ENCODE results near the gene HFM1. TPM values are rescaled to one million over a fixed set of nuclear protein-coding genes. Genes with fewer than 3 reads are reported as not detected.

The HFM1 gene
- total and polyA plus RNA-seq, 2 experiments from 2014 or later, result 1.5 to 5.2 TPM

DNA sequence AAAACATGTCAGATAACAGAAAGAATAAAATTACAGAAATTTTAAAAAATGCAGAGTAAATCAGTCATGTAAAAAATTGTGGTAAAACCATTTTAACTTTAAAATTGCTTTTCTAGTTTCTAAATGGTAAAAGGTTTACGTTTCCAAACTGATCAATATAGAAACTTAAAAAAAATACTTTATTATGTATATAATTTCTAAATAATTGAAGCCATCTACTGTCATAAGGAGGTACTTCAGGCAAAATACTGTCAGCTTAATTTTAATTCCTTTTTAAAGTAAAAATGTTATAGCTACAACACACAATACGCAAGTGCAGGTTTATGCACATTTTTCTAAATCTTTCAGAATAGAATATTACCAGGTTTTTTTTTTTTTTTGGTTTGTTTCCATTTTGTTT, 159.9 kb downstream of the HFM1 start:
- H3K4me1 ChIP-seq (ENCODE audit: insufficient read depth), result peaks cover 10% of the 10 kb centered on the region
- Mint-ChIP-seq H3K27ac (no peak overlapping the region), H3K27me3 (ENCODE audit: insufficient read depth, low read depth, poor library complexity) (peaks cover 3% of the 10 kb centered on the region), H3K36me3 (ENCODE audit: low read depth) (no peaks in the 10 kb centered on the region), H3K9me3 (no peaks in the 10 kb centered on the region), H3K4me3 (no peak overlapping the region), H3K4me1 (peaks cover 11% of the 10 kb centered on the region)
- no peaks in the 10 kb centered on the region for H3K79me2 ChIP-seq (replicated peaks; ENCODE audit: insufficient read depth)
- H3K36me3 ChIP-seq (ENCODE audit: insufficient read depth), result no peaks in the 10 kb centered on the region
- H3K9me2 ChIP-seq (ENCODE audit: insufficient read depth), result no peaks in the 10 kb centered on the region
- H3F3A ChIP-seq (replicated peaks; ENCODE audit: low read depth), result no peaks in the 10 kb centered on the region
- H3K27me3 ChIP-seq (ENCODE audit: insufficient read depth), result no peaks in the 10 kb centered on the region
- no peak overlapping the region for H3K4me2 ChIP-seq
- DNase-seq (ENCODE audit: low spot score) (no peak), ATAC-seq (no peak)
- TF ChIP-seq POLR2AphosphoS5 (IDR thresholded peaks at IDR 0.05; ENCODE audit: low read depth), result no peak
- no peak for TF ChIP-seq ZNF331 (CRISPR knock-in tag; IDR thresholded peaks at IDR 0.05; ENCODE audit: low read depth)
- no peak for TF ChIP-seq STAT1 (IDR thresholded peaks at IDR 0.05; ENCODE audit: unreplicated experiment)
- no peak for TF ChIP-seq NANOG (IDR thresholded peaks at IDR 0.05; ENCODE audit: borderline replicate concordance)
- no peak for TF ChIP-seq EZH2 (IDR thresholded peaks at IDR 0.05; ENCODE audit: low read depth, unreplicated experiment)
- no peak for TF ChIP-seq JUNB (IDR thresholded peaks at IDR 0.05; ENCODE audit: unreplicated experiment)
- TF ChIP-seq ZNF114 (CRISPR knock-in tag; IDR thresholded peaks at IDR 0.05), result no peak
- TF ChIP-seq, protein P1, sequence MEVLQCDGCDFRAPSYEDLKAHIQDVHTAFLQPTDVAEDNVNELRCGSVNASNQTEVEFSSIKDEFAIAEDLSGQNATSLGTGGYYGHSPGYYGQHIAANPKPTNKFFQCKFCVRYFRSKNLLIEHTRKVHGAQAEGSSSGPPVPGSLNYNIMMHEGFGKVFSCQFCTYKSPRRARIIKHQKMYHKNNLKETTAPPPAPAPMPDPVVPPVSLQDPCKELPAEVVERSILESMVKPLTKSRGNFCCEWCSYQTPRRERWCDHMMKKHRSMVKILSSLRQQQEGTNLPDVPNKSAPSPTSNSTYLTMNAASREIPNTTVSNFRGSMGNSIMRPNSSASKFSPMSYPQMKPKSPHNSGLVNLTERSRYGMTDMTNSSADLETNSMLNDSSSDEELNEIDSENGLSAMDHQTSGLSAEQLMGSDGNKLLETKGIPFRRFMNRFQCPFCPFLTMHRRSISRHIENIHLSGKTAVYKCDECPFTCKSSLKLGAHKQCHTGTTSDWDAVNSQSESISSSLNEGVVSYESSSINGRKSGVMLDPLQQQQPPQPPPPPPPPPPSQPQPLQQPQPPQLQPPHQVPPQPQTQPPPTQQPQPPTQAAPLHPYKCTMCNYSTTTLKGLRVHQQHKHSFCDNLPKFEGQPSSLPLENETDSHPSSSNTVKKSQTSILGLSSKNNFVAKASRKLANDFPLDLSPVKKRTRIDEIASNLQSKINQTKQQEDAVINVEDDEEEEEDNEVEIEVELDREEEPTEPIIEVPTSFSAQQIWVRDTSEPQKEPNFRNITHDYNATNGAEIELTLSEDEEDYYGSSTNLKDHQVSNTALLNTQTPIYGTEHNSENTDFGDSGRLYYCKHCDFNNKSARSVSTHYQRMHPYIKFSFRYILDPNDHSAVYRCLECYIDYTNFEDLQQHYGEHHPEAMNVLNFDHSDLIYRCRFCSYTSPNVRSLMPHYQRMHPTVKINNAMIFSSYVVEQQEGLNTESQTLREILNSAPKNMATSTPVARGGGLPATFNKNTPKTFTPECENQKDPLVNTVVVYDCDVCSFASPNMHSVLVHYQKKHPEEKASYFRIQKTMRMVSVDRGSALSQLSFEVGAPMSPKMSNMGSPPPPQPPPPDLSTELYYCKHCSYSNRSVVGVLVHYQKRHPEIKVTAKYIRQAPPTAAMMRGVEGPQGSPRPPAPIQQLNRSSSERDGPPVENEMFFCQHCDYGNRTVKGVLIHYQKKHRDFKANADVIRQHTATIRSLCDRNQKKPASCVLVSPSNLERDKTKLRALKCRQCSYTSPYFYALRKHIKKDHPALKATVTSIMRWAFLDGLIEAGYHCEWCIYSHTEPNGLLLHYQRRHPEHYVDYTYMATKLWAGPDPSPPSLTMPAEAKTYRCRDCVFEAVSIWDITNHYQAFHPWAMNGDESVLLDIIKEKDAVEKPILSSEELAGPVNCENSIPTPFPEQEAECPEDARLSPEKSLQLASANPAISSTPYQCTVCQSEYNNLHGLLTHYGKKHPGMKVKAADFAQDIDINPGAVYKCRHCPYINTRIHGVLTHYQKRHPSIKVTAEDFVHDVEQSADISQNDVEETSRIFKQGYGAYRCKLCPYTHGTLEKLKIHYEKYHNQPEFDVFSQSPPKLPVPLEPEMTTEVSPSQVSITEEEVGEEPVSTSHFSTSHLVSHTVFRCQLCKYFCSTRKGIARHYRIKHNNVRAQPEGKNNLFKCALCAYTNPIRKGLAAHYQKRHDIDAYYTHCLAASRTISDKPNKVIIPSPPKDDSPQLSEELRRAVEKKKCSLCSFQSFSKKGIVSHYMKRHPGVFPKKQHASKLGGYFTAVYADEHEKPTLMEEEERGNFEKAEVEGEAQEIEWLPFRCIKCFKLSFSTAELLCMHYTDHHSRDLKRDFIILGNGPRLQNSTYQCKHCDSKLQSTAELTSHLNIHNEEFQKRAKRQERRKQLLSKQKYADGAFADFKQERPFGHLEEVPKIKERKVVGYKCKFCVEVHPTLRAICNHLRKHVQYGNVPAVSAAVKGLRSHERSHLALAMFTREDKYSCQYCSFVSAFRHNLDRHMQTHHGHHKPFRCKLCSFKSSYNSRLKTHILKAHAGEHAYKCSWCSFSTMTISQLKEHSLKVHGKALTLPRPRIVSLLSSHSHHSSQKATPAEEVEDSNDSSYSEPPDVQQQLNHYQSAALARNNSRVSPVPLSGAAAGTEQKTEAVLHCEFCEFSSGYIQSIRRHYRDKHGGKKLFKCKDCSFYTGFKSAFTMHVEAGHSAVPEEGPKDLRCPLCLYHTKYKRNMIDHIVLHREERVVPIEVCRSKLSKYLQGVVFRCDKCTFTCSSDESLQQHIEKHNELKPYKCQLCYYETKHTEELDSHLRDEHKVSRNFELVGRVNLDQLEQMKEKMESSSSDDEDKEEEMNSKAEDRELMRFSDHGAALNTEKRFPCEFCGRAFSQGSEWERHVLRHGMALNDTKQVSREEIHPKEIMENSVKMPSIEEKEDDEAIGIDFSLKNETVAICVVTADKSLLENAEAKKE (CRISPR knock-in tag; IDR thresholded peaks at IDR 0.05), result no peak
- TF ChIP-seq, protein P2, sequence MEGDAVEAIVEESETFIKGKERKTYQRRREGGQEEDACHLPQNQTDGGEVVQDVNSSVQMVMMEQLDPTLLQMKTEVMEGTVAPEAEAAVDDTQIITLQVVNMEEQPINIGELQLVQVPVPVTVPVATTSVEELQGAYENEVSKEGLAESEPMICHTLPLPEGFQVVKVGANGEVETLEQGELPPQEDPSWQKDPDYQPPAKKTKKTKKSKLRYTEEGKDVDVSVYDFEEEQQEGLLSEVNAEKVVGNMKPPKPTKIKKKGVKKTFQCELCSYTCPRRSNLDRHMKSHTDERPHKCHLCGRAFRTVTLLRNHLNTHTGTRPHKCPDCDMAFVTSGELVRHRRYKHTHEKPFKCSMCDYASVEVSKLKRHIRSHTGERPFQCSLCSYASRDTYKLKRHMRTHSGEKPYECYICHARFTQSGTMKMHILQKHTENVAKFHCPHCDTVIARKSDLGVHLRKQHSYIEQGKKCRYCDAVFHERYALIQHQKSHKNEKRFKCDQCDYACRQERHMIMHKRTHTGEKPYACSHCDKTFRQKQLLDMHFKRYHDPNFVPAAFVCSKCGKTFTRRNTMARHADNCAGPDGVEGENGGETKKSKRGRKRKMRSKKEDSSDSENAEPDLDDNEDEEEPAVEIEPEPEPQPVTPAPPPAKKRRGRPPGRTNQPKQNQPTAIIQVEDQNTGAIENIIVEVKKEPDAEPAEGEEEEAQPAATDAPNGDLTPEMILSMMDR (conservative IDR thresholded peaks at IDR 0.05; ENCODE audit: low read depth in 2 of 2), result no peak
- H3K4me3 ChIP-seq, result no peak overlapping the region
- H3K27ac ChIP-seq (ENCODE audit: low read depth), result no peak overlapping the region
- H4K20me1 ChIP-seq (replicated peaks; ENCODE audit: insufficient read depth), result no peaks in the 10 kb centered on the region
- H2AFZ ChIP-seq, result no peak overlapping the region

Measured in GM23338 (cell line).